ENCODE measurements around the gene PRMT1. TPM values are rescaled to one million over a fixed set of nuclear protein-coding genes. Genes with fewer than 3 reads are reported as not detected.
A peak's percentile ranks its signal among the peaks of the same experiment; 100 is the strongest.

Gene PRMT1
- total and polyA plus RNA-seq, 2 of the 13 experiments (the other 11 are each of a cell fraction or from before 2014, with no cell fraction given): 324 to 374 TPM

DNA sequence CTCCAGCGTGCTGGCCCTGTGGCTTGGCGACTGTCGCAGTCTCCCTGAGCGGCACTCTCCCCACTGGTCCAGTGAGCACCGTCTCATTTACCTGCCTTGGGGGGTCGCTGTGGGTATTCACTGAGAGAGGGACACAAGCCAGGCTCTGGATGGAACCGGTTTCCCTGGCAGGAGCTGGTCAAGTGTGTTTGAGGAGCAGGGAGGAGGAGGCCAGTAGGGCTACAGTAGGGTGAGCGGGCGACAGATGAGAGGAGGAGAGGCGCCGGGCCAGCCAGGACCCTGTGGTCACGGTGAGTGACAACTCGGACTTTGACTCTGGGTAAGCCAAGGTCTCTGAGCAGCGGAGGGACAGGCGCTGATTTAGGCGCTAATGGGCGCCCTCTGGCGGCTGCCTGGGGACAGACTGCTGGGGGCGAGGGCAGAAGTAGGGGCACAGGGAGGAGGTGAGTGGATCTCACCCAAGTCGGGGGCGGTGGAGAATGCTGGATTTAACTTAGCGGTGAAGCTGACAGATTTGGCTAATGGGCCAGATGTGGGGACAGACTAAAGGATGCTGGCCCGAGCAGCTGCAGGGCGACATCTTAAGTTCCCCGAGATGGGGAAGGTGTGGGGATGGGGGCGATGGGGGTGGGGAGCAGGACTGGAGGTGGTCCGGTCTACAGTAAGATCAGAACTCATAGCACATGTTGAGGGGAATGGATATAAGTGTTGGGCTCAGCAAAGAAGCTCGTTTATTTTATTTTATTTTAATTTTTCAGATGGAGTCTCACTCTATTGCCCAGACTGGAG is 4.7 kb upstream of the PRMT1 start (continued):
- TF ChIP-seq PHF5A (CRISPR knock-in tag; IDR thresholded peaks at IDR 0.05; ENCODE audit: low read depth, unreplicated experiment) (no peak), U2AF2 (IDR thresholded peaks at IDR 0.05; ENCODE audit: low read depth, low read length) (no peak), MLLT10 (CRISPR knock-in tag; IDR thresholded peaks at IDR 0.05) (no peak), KDM6A (CRISPR knock-in tag; IDR thresholded peaks at IDR 0.05; ENCODE audit: low read depth) (0 out of 2 replicates have a peak, but pooled peaks have one; percentile 49), NFYB (CRISPR knock-in tag; IDR thresholded peaks at IDR 0.05) (no peak), ZMYM2 (CRISPR knock-in tag; IDR thresholded peaks at IDR 0.05) (no peak), MTF1 (CRISPR knock-in tag; IDR thresholded peaks at IDR 0.05) (no peak), PITX1 (CRISPR knock-in tag; IDR thresholded peaks at IDR 0.05) (peak; percentile 63; the same call in 1 of the 2 replicates), MXI1 (IDR thresholded peaks at IDR 0.05; ENCODE audit: borderline replicate concordance, low read depth, low read length) (peak; percentile 70; the same call in 1 of the 3 replicates), EHMT2 (IDR thresholded peaks at IDR 0.05; ENCODE audit: borderline replicate concordance, low read depth, low read length) (no peak), KMT2A (CRISPR knock-in tag; IDR thresholded peaks at IDR 0.05) (peak; percentile 72), ZNF616 (CRISPR knock-in tag; IDR thresholded peaks at IDR 0.05; ENCODE audit: low read depth) (no peak)
- TF ChIP-seq, protein P1, sequence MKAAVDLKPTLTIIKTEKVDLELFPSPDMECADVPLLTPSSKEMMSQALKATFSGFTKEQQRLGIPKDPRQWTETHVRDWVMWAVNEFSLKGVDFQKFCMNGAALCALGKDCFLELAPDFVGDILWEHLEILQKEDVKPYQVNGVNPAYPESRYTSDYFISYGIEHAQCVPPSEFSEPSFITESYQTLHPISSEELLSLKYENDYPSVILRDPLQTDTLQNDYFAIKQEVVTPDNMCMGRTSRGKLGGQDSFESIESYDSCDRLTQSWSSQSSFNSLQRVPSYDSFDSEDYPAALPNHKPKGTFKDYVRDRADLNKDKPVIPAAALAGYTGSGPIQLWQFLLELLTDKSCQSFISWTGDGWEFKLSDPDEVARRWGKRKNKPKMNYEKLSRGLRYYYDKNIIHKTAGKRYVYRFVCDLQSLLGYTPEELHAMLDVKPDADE (CRISPR knock-in tag; IDR thresholded peaks at IDR 0.05): no peak
- TF ChIP-seq, protein P2, sequence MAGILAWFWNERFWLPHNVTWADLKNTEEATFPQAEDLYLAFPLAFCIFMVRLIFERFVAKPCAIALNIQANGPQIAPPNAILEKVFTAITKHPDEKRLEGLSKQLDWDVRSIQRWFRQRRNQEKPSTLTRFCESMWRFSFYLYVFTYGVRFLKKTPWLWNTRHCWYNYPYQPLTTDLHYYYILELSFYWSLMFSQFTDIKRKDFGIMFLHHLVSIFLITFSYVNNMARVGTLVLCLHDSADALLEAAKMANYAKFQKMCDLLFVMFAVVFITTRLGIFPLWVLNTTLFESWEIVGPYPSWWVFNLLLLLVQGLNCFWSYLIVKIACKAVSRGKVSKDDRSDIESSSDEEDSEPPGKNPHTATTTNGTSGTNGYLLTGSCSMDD (CRISPR knock-in tag; IDR thresholded peaks at IDR 0.05): no peak
- TF ChIP-seq, protein P3, sequence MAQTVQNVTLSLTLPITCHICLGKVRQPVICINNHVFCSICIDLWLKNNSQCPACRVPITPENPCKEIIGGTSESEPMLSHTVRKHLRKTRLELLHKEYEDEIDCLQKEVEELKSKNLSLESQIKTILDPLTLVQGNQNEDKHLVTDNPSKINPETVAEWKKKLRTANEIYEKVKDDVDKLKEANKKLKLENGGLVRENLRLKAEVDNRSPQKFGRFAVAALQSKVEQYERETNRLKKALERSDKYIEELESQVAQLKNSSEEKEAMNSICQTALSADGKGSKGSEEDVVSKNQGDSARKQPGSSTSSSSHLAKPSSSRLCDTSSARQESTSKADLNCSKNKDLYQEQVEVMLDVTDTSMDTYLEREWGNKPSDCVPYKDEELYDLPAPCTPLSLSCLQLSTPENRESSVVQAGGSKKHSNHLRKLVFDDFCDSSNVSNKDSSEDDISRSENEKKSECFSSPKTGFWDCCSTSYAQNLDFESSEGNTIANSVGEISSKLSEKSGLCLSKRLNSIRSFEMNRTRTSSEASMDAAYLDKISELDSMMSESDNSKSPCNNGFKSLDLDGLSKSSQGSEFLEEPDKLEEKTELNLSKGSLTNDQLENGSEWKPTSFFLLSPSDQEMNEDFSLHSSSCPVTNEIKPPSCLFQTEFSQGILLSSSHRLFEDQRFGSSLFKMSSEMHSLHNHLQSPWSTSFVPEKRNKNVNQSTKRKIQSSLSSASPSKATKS (CRISPR knock-in tag; IDR thresholded peaks at IDR 0.05): no peak
- TF ChIP-seq, protein P4, sequence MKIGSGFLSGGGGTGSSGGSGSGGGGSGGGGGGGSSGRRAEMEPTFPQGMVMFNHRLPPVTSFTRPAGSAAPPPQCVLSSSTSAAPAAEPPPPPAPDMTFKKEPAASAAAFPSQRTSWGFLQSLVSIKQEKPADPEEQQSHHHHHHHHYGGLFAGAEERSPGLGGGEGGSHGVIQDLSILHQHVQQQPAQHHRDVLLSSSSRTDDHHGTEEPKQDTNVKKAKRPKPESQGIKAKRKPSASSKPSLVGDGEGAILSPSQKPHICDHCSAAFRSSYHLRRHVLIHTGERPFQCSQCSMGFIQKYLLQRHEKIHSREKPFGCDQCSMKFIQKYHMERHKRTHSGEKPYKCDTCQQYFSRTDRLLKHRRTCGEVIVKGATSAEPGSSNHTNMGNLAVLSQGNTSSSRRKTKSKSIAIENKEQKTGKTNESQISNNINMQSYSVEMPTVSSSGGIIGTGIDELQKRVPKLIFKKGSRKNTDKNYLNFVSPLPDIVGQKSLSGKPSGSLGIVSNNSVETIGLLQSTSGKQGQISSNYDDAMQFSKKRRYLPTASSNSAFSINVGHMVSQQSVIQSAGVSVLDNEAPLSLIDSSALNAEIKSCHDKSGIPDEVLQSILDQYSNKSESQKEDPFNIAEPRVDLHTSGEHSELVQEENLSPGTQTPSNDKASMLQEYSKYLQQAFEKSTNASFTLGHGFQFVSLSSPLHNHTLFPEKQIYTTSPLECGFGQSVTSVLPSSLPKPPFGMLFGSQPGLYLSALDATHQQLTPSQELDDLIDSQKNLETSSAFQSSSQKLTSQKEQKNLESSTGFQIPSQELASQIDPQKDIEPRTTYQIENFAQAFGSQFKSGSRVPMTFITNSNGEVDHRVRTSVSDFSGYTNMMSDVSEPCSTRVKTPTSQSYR (CRISPR knock-in tag; IDR thresholded peaks at IDR 0.05; ENCODE audit: borderline replicate concordance): no peak; the same call in 1 of the 2 replicates
- TF ChIP-seq, protein P5, sequence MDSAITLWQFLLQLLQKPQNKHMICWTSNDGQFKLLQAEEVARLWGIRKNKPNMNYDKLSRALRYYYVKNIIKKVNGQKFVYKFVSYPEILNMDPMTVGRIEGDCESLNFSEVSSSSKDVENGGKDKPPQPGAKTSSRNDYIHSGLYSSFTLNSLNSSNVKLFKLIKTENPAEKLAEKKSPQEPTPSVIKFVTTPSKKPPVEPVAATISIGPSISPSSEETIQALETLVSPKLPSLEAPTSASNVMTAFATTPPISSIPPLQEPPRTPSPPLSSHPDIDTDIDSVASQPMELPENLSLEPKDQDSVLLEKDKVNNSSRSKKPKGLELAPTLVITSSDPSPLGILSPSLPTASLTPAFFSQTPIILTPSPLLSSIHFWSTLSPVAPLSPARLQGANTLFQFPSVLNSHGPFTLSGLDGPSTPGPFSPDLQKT (CRISPR knock-in tag; IDR thresholded peaks at IDR 0.05; ENCODE audit: borderline replicate concordance): no peak
- TF ChIP-seq, protein P6, sequence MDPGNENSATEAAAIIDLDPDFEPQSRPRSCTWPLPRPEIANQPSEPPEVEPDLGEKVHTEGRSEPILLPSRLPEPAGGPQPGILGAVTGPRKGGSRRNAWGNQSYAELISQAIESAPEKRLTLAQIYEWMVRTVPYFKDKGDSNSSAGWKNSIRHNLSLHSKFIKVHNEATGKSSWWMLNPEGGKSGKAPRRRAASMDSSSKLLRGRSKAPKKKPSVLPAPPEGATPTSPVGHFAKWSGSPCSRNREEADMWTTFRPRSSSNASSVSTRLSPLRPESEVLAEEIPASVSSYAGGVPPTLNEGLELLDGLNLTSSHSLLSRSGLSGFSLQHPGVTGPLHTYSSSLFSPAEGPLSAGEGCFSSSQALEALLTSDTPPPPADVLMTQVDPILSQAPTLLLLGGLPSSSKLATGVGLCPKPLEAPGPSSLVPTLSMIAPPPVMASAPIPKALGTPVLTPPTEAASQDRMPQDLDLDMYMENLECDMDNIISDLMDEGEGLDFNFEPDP (CRISPR knock-in tag; conservative IDR thresholded peaks at IDR 0.05): no peak
- TF ChIP-seq, protein P7, sequence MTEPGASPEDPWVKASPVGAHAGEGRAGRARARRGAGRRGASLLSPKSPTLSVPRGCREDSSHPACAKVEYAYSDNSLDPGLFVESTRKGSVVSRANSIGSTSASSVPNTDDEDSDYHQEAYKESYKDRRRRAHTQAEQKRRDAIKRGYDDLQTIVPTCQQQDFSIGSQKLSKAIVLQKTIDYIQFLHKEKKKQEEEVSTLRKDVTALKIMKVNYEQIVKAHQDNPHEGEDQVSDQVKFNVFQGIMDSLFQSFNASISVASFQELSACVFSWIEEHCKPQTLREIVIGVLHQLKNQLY (CRISPR knock-in tag; IDR thresholded peaks at IDR 0.05): peak; percentile 39; the same call in 1 of the 2 replicates

Measured in HepG2 (cell line).